Panc1 (cell line): ENCODE measurements around the gene ARSI. TPM values are rescaled to one million over a fixed set of nuclear protein-coding genes. Genes with fewer than 3 reads are reported as not detected.

Experiments
- ATAC-seq: fragments of 200-7000 bp; cut with Tn5 transposase; 2 replicates; pipeline ENCODE4 v1.9.1; 2020; ENCODE audit warnings: mild to moderate bottlenecking, moderate library complexity
- BruUV-seq: library from RNA; stranded (reverse); fragments of 400-500 nt; replicated peaks from 2 replicates; lab custom pipeline; 2021; lab: Mats Ljungman, UMichigan
- CTCF ChIA-PET: fragments of 300-600 bp; sonication (Branson Sonifier 250); formaldehyde crosslinking; loops from one replicate; lab custom pipeline; 2022; ENCODE audit warnings: antibody characterized with exemption; lab: Charles Lee
- POLR2A ChIA-PET: fragments of 300-600 bp; sonication (Branson Sonifier 250); formaldehyde crosslinking; loops from one replicate; lab custom pipeline; 2022; ENCODE audit warnings: antibody characterized with exemption; lab: Charles Lee
- DNase-seq: peaks from one replicate; pipeline ENCODE4 v3.0.0-alpha.2; 2010; ENCODE audit warnings: low read depth, low spot score
- H3K27ac ChIP-seq: 2 replicates; pipeline ENCODE4 v1.5.1; 2011; ENCODE audit warnings: mild to moderate bottlenecking, low read length, inconsistent platforms
- H3K27me3 ChIP-seq: fragments of 200-500 bp; sonication (Bioruptor generic); 2 replicates; pipeline ENCODE4 v1.6.0; 2014; ENCODE audit warnings: low read length, inconsistent platforms; ENCODE audit not compliant: control insufficient read depth, insufficient read depth
- H3K36me3 ChIP-seq: fragments of 200-500 bp; sonication (Bioruptor generic); 2 replicates; pipeline ENCODE4 v1.5.1; 2014; ENCODE audit warnings: inconsistent platforms, mild to moderate bottlenecking, low read length, moderate library complexity; ENCODE audit not compliant: control insufficient read depth, insufficient read depth
- H3K4me1 ChIP-seq: 2 replicates; pipeline ENCODE4 v1.5.1; 2011; ENCODE audit warnings: inconsistent platforms, mild to moderate bottlenecking, low read length, moderate library complexity; ENCODE audit not compliant: control insufficient read depth, insufficient read depth
- H3K4me3 ChIP-seq, 2 experiments: 2 replicates each; pipeline ENCODE4 v1.5.1; 2011 to 2012; ENCODE audit warnings: low read depth in 2 of 2, low read length in 2 of 2, mild to moderate bottlenecking in 2 of 2, inconsistent platforms in 1 of 2, moderate library complexity in 1 of 2
- H3K9me3 ChIP-seq: fragments of 200-500 bp; sonication (Bioruptor generic); 2 replicates; pipeline ENCODE4 v1.5.1; 2014; ENCODE audit warnings: low read depth, mild to moderate bottlenecking, inconsistent platforms, low read length, moderate library complexity; ENCODE audit not compliant: control insufficient read depth, insufficient read depth
- CTCF ChIP-seq: fragments of 450-650 bp; IDR thresholded peaks from 2 replicates; pipeline ENCODE4 v1.5.1; 2017; ENCODE audit warnings: mild to moderate bottlenecking
- POLR2AphosphoS5 ChIP-seq: IDR thresholded peaks from 2 replicates; pipeline ENCODE4 v1.6.1; 2012; ENCODE audit warnings: mild to moderate bottlenecking, low read depth, low read length, moderate library complexity
- REST ChIP-seq, 2 experiments: IDR thresholded peaks; 2 replicates each; pipeline ENCODE4 v1.6.1; 2011 to 2012; ENCODE audit warnings: low read depth in 2 of 2, control low read depth in 1 of 2, low read length in 1 of 2, mild to moderate bottlenecking in 1 of 2, moderate library complexity in 1 of 2; ENCODE audit not compliant: insufficient read depth in 1 of 2
- SIN3A ChIP-seq: IDR thresholded peaks from 2 replicates; pipeline ENCODE4 v1.6.1; 2012; ENCODE audit warnings: low read depth, mild to moderate bottlenecking, low read length, moderate library complexity, borderline replicate concordance; ENCODE audit not compliant: insufficient read depth
- TCF7L2 ChIP-seq: IDR thresholded peaks from 2 replicates; pipeline ENCODE4 v1.6.1; 2011; ENCODE audit warnings: mild to moderate bottlenecking, low read depth, low read length, inconsistent platforms
- in situ Hi-C: cut with HindIII; loops from 2 replicates; pipeline ENCODE4 v1.10.0; 2016; ENCODE audit warnings: low sequenced_read_pairs, low pct_unique_long_range_greater_than_20kb
- intact Hi-C: fragments of 100-400 bp; cut with micrococcal nuclease; formaldehyde crosslinking; loops from one replicate; pipeline ENCODE4 v1.10.0; 2022; ENCODE audit not compliant: unreplicated experiment
- total RNA-seq: library from RNA; stranded (reverse); gene quantifications from one replicate; pipeline ENCODE4 v1.2.1, GENCODE V29; 2021; ENCODE audit not compliant: unreplicated experiment

Gene ARSI
- total RNA-seq, 1 experiment from 2014 or later, result 18.6 TPM

- in situ Hi-C loops, result no loop called here
- BruUV-seq, result no TSS peak
Observed at GRCh38 chr5:150343994-150344631, 41.4 kb upstream of the ARSI start.

GRCh38 chr5:150342583-150342982, 39.9 kb upstream of the ARSI start:
- in situ Hi-C loops, result no loop called here

More at GRCh38 chr5:150343994-150344631, 41.4 kb upstream of the ARSI start:
- intact Hi-C loops, result no loop called here
- H3K4me3 ChIP-seq, result no peak overlapping the region
- H3K27me3 ChIP-seq, result no peaks in the 10 kb centered on the region
- CTCF ChIA-PET, result no interaction called here
- peak overlapping the region; percentile 36; the same call in 1 of the 2 replicates for H3K27ac ChIP-seq
- POLR2A ChIA-PET, result no interaction called here
- DNase-seq (no peak), ATAC-seq (0 out of 2 replicates have a peak, but pooled peaks have one; percentile 28)
- no peaks in the 10 kb centered on the region for H3K36me3 ChIP-seq
- H3K4me1 ChIP-seq, result peaks cover 4% of the 10 kb centered on the region; the same call in 1 of the 2 replicates
- H3K9me3 ChIP-seq, result no peaks in the 10 kb centered on the region
- no peak for TF ChIP-seq REST (IDR thresholded peaks at IDR 0.05; ENCODE audit: insufficient read depth in 1 of 2, low read depth in 2 of 2, low read length in 1 of 2)
- no peak for TF ChIP-seq SIN3A
- no peak for TF ChIP-seq POLR2AphosphoS5
- TF ChIP-seq CTCF, result no peak
- TF ChIP-seq TCF7L2, result no peak

More at GRCh38 chr5:150342583-150342982, 39.9 kb upstream of the ARSI start:
- no peak for TF ChIP-seq SIN3A
- TF ChIP-seq POLR2AphosphoS5, result no peak
- no peak for TF ChIP-seq CTCF
- no peak for TF ChIP-seq TCF7L2
- TF ChIP-seq REST (IDR thresholded peaks at IDR 0.05; ENCODE audit: insufficient read depth in 1 of 2, low read depth in 2 of 2, low read length in 1 of 2), result no peak
- peaks cover 4% of the 10 kb centered on the region; the same call in 1 of the 2 replicates for H3K4me1 ChIP-seq
- intact Hi-C loops, result no loop called here
- POLR2A ChIA-PET, result no interaction called here
- CTCF ChIA-PET, result interaction anchor here (0.7 kb wide), 1 partner anchor 19 kb away, joined by 3 read pairs; no protein-coding TSS in a partner anchor
- H3K9me3 ChIP-seq, result no peaks in the 10 kb centered on the region
- no peak for ATAC-seq
- H3K36me3 ChIP-seq, result no peaks in the 10 kb centered on the region
- no peak for DNase-seq
- no TSS peak for BruUV-seq
- H3K4me3 ChIP-seq, result no peak overlapping the region
- no peak overlapping the region for H3K27ac ChIP-seq
- no peaks in the 10 kb centered on the region for H3K27me3 ChIP-seq
